ENCODE measurements around the gene DOLK. TPM values are rescaled to one million over a fixed set of nuclear protein-coding genes. Genes with fewer than 3 reads are reported as not detected.
"Not testable (repeated sequence)": the region's sequence is repeated elsewhere in the genome, so short reads cannot be mapped to it uniquely, and the experiment has no call there.

Gene DOLK
- total RNA-seq (2014; rRNA removed; shearing (Covaris generic)): 21.9 and 24.9 TPM in 2 replicates

- Histone ChIP-seq H3K4me1 (peaks cover 6% of the 10 kb centered on the region), H3K9me3 (replicated peaks) (no peaks in the 10 kb centered on the region), H3K4me3 (peak within 1 kb of the TSS; percentile 95), H3K36me3 (peaks cover 36% of the 10 kb centered on the region), H3K27me3 (no peaks in the 10 kb centered on the region; the same call in 1 of the 2 replicates), H3K27ac (peak within 1 kb of the TSS; percentile 82)
- peak; percentile 97 for DNase-seq
Observed at GRCh38 chr9:128947527-128948301, at the start of gene DOLK, which contains the start of gene NUP188. DOLK (minus strand) TSS chr9:128947603; CDS start chr9:128947303, 300 bp downstream. NUP188 (plus strand) TSS chr9:128947699; CDS start chr9:128947720, 21 bp downstream.

- Histone ChIP-seq H3K36me3 (peaks cover 91% of the 10 kb centered on the region), H3K27ac (peak overlapping the region; percentile 82)
- DNase-seq: peak; percentile 57 to 71
Observed at GRCh38 chr9:128995791-128996190, 48.4 kb upstream of the DOLK start.

GRCh38 chr9:128992995-128993394, 45.6 kb upstream of the DOLK start:
- Histone ChIP-seq H3K36me3 (peaks cover 93% of the 10 kb centered on the region), H3K27ac (no peak overlapping the region), H3K4me3 (no peak overlapping the region), H3K4me1 (peaks cover 25% of the 10 kb centered on the region), H3K27me3 (no peaks in the 10 kb centered on the region), H3K9me3 (replicated peaks) (no peaks in the 10 kb centered on the region)
- DNase-seq: peak in 1 of 2 experiments; percentile 36

More at GRCh38 chr9:128995791-128996190, 48.4 kb upstream of the DOLK start:
- peaks cover 21% of the 10 kb centered on the region for H3K4me1 ChIP-seq
- no peak overlapping the region for H3K4me3 ChIP-seq
- no peaks in the 10 kb centered on the region for H3K27me3 ChIP-seq
- H3K9me3 ChIP-seq (replicated peaks): no peaks in the 10 kb centered on the region

GRCh38 chr9:128987805-128988204, 40.4 kb upstream of the DOLK start:
- peaks cover 86% of the 10 kb centered on the region for H3K36me3 ChIP-seq
- H3K27ac ChIP-seq: peak overlapping the region; percentile 25
- H3K4me1 ChIP-seq: peaks cover 14% of the 10 kb centered on the region
- H3K9me3 ChIP-seq (replicated peaks): no peaks in the 10 kb centered on the region
- no peaks in the 10 kb centered on the region for H3K27me3 ChIP-seq
- H3K4me3 ChIP-seq: no peak overlapping the region
- DNase-seq: peak; percentile 65 to 75

- Histone ChIP-seq H3K4me1 (peaks cover 14% of the 10 kb centered on the region), H3K36me3 (peaks cover 89% of the 10 kb centered on the region), H3K9me3 (replicated peaks) (no peaks in the 10 kb centered on the region), H3K4me3 (no peak overlapping the region), H3K27ac (no peak overlapping the region), H3K27me3 (no peaks in the 10 kb centered on the region)
- DNase-seq: no peak
Observed at GRCh38 chr9:128986671-128987070, 39.3 kb upstream of the DOLK start.

- Histone ChIP-seq H3K4me1 (peaks cover 14% of the 10 kb centered on the region), H3K36me3 (peaks cover 88% of the 10 kb centered on the region), H3K9me3 (replicated peaks) (no peaks in the 10 kb centered on the region), H3K27ac (no peak overlapping the region), H3K4me3 (no peak overlapping the region), H3K27me3 (no peaks in the 10 kb centered on the region)
- no peak for DNase-seq
Observed at GRCh38 chr9:128983536-128983935, 36.1 kb upstream of the DOLK start.

- DNase-seq: no peak
- Histone ChIP-seq H3K4me1 (no peaks in the 10 kb centered on the region), H3K27ac (no peak overlapping the region), H3K27me3 (no peaks in the 10 kb centered on the region), H3K4me3 (no peak overlapping the region), H3K36me3 (peaks cover 88% of the 10 kb centered on the region), H3K9me3 (replicated peaks) (no peaks in the 10 kb centered on the region)
Observed at GRCh38 chr9:128979111-128979510, 31.7 kb upstream of the DOLK start.

GRCh38 chr9:128972956-128973355, 25.6 kb upstream of the DOLK start:
- Histone ChIP-seq H3K4me1 (no peaks in the 10 kb centered on the region), H3K27ac (no peak overlapping the region), H3K27me3 (no peaks in the 10 kb centered on the region), H3K4me3 (no peak overlapping the region), H3K36me3 (peaks cover 95% of the 10 kb centered on the region), H3K9me3 (replicated peaks) (no peaks in the 10 kb centered on the region)
- no peak for DNase-seq

- Histone ChIP-seq H3K9me3 (replicated peaks) (no peaks in the 10 kb centered on the region), H3K4me3 (no peak overlapping the region), H3K27ac (no peak overlapping the region), H3K4me1 (no peaks in the 10 kb centered on the region), H3K36me3 (peaks cover 94% of the 10 kb centered on the region), H3K27me3 (no peaks in the 10 kb centered on the region)
- DNase-seq: no peak
Observed at GRCh38 chr9:128969491-128969890, 22.1 kb upstream of the DOLK start.

- H3K36me3 ChIP-seq: peaks cover 86% of the 10 kb centered on the region
- not testable (repeated sequence) for H3K27me3 ChIP-seq; H3K9me3 ChIP-seq (replicated peaks); H3K27ac ChIP-seq; H3K4me1 ChIP-seq; H3K4me3 ChIP-seq; DNase-seq
Observed at GRCh38 chr9:128961403-128961802, 14.0 kb upstream of the DOLK start.

GRCh38 chr9:128947277-128947526, 201 bp downstream of the DOLK start:
- H3K9me3 ChIP-seq (replicated peaks): no peaks in the 10 kb centered on the region
- H3K27me3 ChIP-seq: no peaks in the 10 kb centered on the region
- peaks cover 32% of the 10 kb centered on the region for H3K36me3 ChIP-seq
- peak overlapping the region; percentile 82 for H3K27ac ChIP-seq
- DNase-seq: no peak
- H3K4me1 ChIP-seq: peaks cover 6% of the 10 kb centered on the region
- peak overlapping the region; percentile 95 for H3K4me3 ChIP-seq

- Histone ChIP-seq H3K27ac (peak overlapping the region; percentile 82), H3K27me3 (no peaks in the 10 kb centered on the region), H3K9me3 (replicated peaks) (no peaks in the 10 kb centered on the region), H3K36me3 (peaks cover 28% of the 10 kb centered on the region), H3K4me3 (peak overlapping the region; percentile 95), H3K4me1 (peaks cover 6% of the 10 kb centered on the region)
- DNase-seq: no peak
Observed at GRCh38 chr9:128946571-128947276, 679 bp downstream of the DOLK start.

GRCh38 chr9:128945798-128946501, 1.5 kb downstream of the DOLK start:
- Histone ChIP-seq H3K4me1 (peaks cover 6% of the 10 kb centered on the region), H3K36me3 (peaks cover 22% of the 10 kb centered on the region), H3K27ac (no peak overlapping the region), H3K9me3 (replicated peaks) (no peaks in the 10 kb centered on the region), H3K27me3 (no peaks in the 10 kb centered on the region), H3K4me3 (no peak overlapping the region)
- DNase-seq: no peak

GRCh38 chr9:128944966-128945365, 2.4 kb downstream of the DOLK start:
- DNase-seq; H3K27me3 ChIP-seq; H3K9me3 ChIP-seq (replicated peaks); H3K4me3 ChIP-seq; H3K27ac ChIP-seq; H3K4me1 ChIP-seq: not testable (repeated sequence)
- peaks cover 14% of the 10 kb centered on the region; the same call in 1 of the 2 replicates for H3K36me3 ChIP-seq
